Bronchus fibroblast of lung (primary cell): ENCODE measurements around the gene C17orf100. TPM values are rescaled to one million over a fixed set of nuclear protein-coding genes. Genes with fewer than 3 reads are reported as not detected.

Experiments used
- total RNA-seq: library from RNA; depleted of rRNA; stranded (reverse); fragments of >200 nt; gene quantifications from 2 replicates; pipeline ENCODE4 v1.2.3, GENCODE V29; 2015

C17orf100 gene
- 1.2 and 1.3 TPM in 2 replicates for total RNA-seq

DNA sequence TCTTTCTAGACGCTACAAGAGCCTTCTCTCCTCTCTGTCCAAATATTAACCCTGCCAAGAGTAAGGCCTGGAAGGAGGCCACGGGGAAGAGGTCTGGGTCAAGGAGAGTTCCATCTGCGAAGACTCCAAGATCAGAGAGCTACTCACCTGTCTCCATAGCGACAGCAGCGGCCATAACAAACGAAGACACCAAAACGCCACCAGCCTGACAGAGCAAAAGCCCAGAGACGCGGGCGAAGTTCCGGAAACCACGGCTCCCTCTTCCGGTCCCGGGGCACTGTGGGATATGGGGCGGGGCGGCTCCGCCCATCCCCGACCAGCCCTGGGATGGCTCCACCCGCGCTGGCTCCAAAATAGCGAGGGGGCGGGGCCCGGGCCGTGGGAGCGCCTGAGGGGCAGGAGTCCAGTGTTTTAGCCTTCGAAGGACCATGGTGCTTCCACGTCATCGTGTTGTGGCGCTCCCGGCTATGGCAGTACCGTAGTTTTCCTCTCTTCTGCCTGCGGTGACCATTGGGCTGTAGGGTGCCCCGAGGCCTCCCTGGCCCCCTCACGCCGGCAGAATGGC, at the start of gene C17orf100, which contains the start of gene MED31:
Gene C17orf100, plus strand, starts transcription at position 409 of the 565 bp plus-strand sequence. Its CDS starts 152 bp downstream, at position 561.
Gene MED31, minus strand, starts transcription at position 252 of the 565 bp plus-strand sequence. Its CDS starts 77 bp downstream, at position 175.

DNA sequence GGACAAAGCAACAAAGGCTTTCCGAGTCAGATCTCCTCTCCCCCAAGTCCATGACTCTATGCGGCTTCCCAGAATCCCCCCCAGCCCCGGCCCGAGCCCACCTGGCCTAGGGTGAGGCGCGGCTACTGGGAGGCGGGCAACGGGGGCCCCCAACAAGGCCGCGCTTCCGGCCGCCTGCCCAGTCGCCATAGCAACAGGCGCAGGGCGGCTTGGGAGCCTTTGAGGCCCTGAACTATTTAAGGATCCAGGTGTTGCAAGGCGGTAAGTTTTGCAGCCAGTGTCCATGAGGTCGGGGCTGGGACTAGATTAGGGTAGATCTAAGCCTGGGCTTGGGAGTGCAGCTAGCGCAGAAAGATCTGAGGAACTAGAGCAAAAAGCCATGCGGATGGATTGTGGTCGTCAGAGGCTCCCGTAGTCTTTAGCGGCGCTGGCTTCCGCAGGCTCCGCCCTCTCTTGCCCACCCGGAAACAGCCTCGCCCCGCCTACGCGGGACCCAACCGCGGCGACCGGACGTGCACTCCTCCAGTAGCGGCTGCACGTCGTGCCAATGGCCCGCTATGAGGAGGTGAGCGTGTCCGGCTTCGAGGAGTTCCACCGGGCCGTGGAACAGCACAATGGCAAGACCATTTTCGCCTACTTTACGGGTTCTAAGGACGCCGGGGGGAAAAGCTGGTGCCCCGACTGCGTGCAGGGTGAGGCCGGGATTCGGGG, 10.9 kb upstream of the C17orf100 start, which contains the start of the genes KIAA0753 and TXNDC17:
Gene KIAA0753, minus strand, starts transcription at position 176 of the 711 bp plus-strand sequence. CDS start 5,608 bp downstream, outside the sequence.
Gene TXNDC17, plus strand, starts transcription at position 525 of the 711 bp plus-strand sequence. Its CDS starts 23 bp downstream, at position 548.

Other genes with a start within 250 kb of the C17orf100 start
- not detected in 2 replicates for gene AIPL1, start 216.6 kb upstream of the C17orf100 start, total RNA-seq
- gene PIMREG, start 207.3 kb upstream of the C17orf100 start, total RNA-seq, result 67.5 and 81.5 TPM in 2 replicates
- 0.59 and 0.67 TPM in 2 replicates for gene PITPNM3, start 95.2 kb upstream of the C17orf100 start, total RNA-seq
- 8.4 and 8.8 TPM in 2 replicates for gene KIAA0753, start 11.1 kb upstream of the C17orf100 start, total RNA-seq
- 204 and 314 TPM in 2 replicates for gene TXNDC17, start 10.7 kb upstream of the C17orf100 start, total RNA-seq
- gene MED31, start 157 bp upstream of the C17orf100 start, total RNA-seq, result 8.6 and 14.1 TPM in 2 replicates
- not detected in 2 replicates for gene SLC13A5, start 61.6 kb downstream of the C17orf100 start, total RNA-seq
- 0.59 and 1.5 TPM in 2 replicates for gene XAF1, start 104.3 kb downstream of the C17orf100 start, total RNA-seq
- under 0.01 and 0.34 TPM in 2 replicates for gene FBXO39, start 124.5 kb downstream of the C17orf100 start, total RNA-seq
- gene TEKT1, start 180.0 kb downstream of the C17orf100 start, total RNA-seq, result not detected in 2 replicates